Loucy (cell line): ENCODE measurements around the gene ANGEL1.

Experiments used
- H2AFZ ChIP-seq: fragments of 200-600 bp; sonication (generic); 2 replicates; pipeline ENCODE4 v1.6.0; 2016; ENCODE audit warnings: antibody characterized with exemption, mild to moderate bottlenecking, low read length, moderate library complexity
- H3F3A ChIP-seq: fragments of 200-600 bp; 2 replicates; pipeline ENCODE4 v1.6.0; 2016; ENCODE audit warnings: antibody characterized with exemption, low read depth, mild to moderate bottlenecking
- H3K27me3 ChIP-seq: fragments of 200-600 bp; sonication (generic); 2 replicates; pipeline ENCODE4 v1.6.1; 2014; ENCODE audit warnings: low read length, mild to moderate bottlenecking; ENCODE audit not compliant: insufficient read depth, poor library complexity, severe bottlenecking
- H3K36me3 ChIP-seq: fragments of 200-600 bp; sonication (generic); 2 replicates; pipeline ENCODE4 v1.6.1; 2016; ENCODE audit warnings: low read length; ENCODE audit not compliant: insufficient read depth
- H3K4me1 ChIP-seq: fragments of 200-600 bp; sonication (generic); 2 replicates; pipeline ENCODE4 v1.5.1; 2014; ENCODE audit warnings: low read length, mild to moderate bottlenecking; ENCODE audit not compliant: insufficient read depth, poor library complexity, severe bottlenecking
- H3K4me2 ChIP-seq: fragments of 200-600 bp; sonication (generic); 2 replicates; pipeline ENCODE4 v1.6.0; 2014; ENCODE audit warnings: antibody characterized with exemption, low read length, low read depth, mild to moderate bottlenecking; ENCODE audit not compliant: poor library complexity, severe bottlenecking
- H3K4me3 ChIP-seq: fragments of 200-600 bp; sonication (generic); 2 replicates; pipeline ENCODE4 v1.5.1; 2014; ENCODE audit warnings: low read length, mild to moderate bottlenecking, mixed read lengths; ENCODE audit not compliant: poor library complexity, severe bottlenecking
- H3K79me2 ChIP-seq: fragments of 200-600 bp; sonication (generic); 2 replicates; pipeline ENCODE4 v1.6.1; 2014; ENCODE audit warnings: low read length; ENCODE audit not compliant: insufficient read depth
- H3K9ac ChIP-seq: fragments of 200-600 bp; sonication (generic); 2 replicates; pipeline ENCODE4 v1.6.0; 2014; ENCODE audit warnings: mild to moderate bottlenecking, low read depth, low read length, moderate library complexity; ENCODE audit not compliant: poor library complexity, severe bottlenecking
- H3K9me2 ChIP-seq: fragments of 200-600 bp; sonication (generic); replicated peaks from 2 replicates; pipeline ENCODE4 v1.6.1; 2016; ENCODE audit warnings: low read depth, low read length, mixed read lengths
- H3K9me3 ChIP-seq: fragments of 200-600 bp; sonication (generic); 2 replicates; pipeline ENCODE4 v1.6.1; 2014; ENCODE audit warnings: mild to moderate bottlenecking, antibody characterized with exemption, low read length, low read depth; ENCODE audit not compliant: insufficient read depth
- H4K20me1 ChIP-seq: fragments of 200-600 bp; sonication (generic); 2 replicates; pipeline ENCODE4 v1.6.0; 2014; ENCODE audit warnings: antibody characterized with exemption, low read length, mild to moderate bottlenecking; ENCODE audit not compliant: insufficient read depth, poor library complexity, severe bottlenecking
- CTCF ChIP-seq: fragments of 200-600 bp; sonication (generic); conservative IDR thresholded peaks from 2 replicates; pipeline ENCODE4 v1.5.1; 2014; ENCODE audit warnings: mild to moderate bottlenecking, antibody characterized with exemption, low read length
- EZH2phosphoT487 ChIP-seq: fragments of 200-600 bp; IDR thresholded peaks from 2 replicates; pipeline ENCODE4 v1.6.1; 2018; ENCODE audit warnings: antibody characterized with exemption, mild to moderate bottlenecking, moderate library complexity, borderline replicate concordance

The ANGEL1 gene

DNA sequence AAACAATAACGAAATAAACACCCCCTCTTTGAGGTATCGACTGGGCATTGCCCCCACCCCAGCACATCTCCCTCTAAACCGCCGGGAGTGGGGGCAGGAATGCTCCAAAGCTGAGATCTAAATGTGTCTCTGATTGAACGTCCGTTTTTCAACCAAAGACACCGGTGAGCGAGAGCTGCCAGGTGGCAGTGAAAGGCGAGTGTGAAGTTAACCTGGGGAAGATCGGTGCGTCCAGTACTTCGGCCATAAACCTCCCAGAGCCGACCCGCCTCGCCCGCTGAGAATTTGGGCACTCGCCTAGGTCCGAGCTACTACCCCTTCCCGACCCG, 625 bp downstream of the ANGEL1 start:
- H2AFZ ChIP-seq = peak overlapping the region; percentile 74
- peak overlapping the region; percentile 75 for H3K4me3 ChIP-seq
- no peaks in the 10 kb centered on the region for H3K27me3 ChIP-seq
- H3K9me2 ChIP-seq = no peaks in the 10 kb centered on the region
- H3K79me2 ChIP-seq = peaks cover 6% of the 10 kb centered on the region; the same call in 1 of the 2 replicates
- H3K4me2 ChIP-seq = peak overlapping the region; percentile 84
- H3K9ac ChIP-seq = peak overlapping the region; percentile 75
- peaks cover 15% of the 10 kb centered on the region for H3K4me1 ChIP-seq
- TF ChIP-seq CTCF = no peak
- no peak for TF ChIP-seq EZH2phosphoT487
- H3K36me3 ChIP-seq = 0 out of 2 replicates have a peak, but pooled peaks cover under 1% of the 10 kb centered on the region
- H3F3A ChIP-seq = no peaks in the 10 kb centered on the region
- no peaks in the 10 kb centered on the region for H4K20me1 ChIP-seq
- H3K9me3 ChIP-seq = no peaks in the 10 kb centered on the region

GRCh38 chr14:76811561-76811960, 1.1 kb downstream of the ANGEL1 start:
- Histone ChIP-seq H3K4me1 (peaks cover 15% of the 10 kb centered on the region), H3K27me3 (no peaks in the 10 kb centered on the region), H3K9me2 (no peaks in the 10 kb centered on the region), H3F3A (no peaks in the 10 kb centered on the region), H3K9ac (peak overlapping the region; percentile 75), H3K36me3 (0 out of 2 replicates have a peak, but pooled peaks cover 4% of the 10 kb centered on the region), H4K20me1 (no peaks in the 10 kb centered on the region), H3K9me3 (no peaks in the 10 kb centered on the region), H2AFZ (no peak overlapping the region), H3K4me2 (peak overlapping the region; percentile 84), H3K4me3 (peak overlapping the region; percentile 75), H3K79me2 (peaks cover 6% of the 10 kb centered on the region; the same call in 1 of the 2 replicates)
- TF ChIP-seq EZH2phosphoT487 = no peak
- no peak for TF ChIP-seq CTCF

DNA sequence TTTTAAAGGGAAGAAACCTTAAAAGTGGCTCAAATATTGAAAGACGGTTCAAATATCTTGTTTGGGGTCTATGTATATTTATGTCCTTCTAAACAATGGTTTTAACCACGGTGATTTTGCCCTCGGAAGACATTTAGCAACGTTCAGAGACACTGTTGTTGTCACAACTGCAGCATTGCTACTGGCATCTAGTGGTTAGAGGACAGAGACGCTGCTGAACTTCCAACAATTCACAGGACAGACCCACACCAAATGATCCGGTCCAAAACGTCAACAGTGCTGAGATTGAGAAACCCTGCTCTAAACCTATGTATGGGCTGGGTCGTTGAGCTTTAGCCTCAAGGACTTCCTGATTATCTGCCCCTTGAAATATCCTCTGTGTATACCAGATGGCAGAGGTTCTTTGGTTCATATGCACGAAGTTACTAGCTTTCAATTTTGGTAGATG, 1.7 kb downstream of the ANGEL1 start:
- peak overlapping the region; percentile 75 for H3K4me3 ChIP-seq
- peak overlapping the region; percentile 75 for H3K9ac ChIP-seq
- 0 out of 2 replicates have a peak, but pooled peaks cover 4% of the 10 kb centered on the region for H3K36me3 ChIP-seq
- H3K9me2 ChIP-seq = no peaks in the 10 kb centered on the region
- TF ChIP-seq CTCF (peak; percentile 64), EZH2phosphoT487 (no peak)
- H3F3A ChIP-seq = no peaks in the 10 kb centered on the region
- peak overlapping the region; percentile 45; the same call in 1 of the 2 replicates for H2AFZ ChIP-seq
- peak overlapping the region; percentile 84 for H3K4me2 ChIP-seq
- H3K79me2 ChIP-seq = peaks cover 6% of the 10 kb centered on the region; the same call in 1 of the 2 replicates
- no peaks in the 10 kb centered on the region for H4K20me1 ChIP-seq
- H3K9me3 ChIP-seq = no peaks in the 10 kb centered on the region
- H3K4me1 ChIP-seq = peaks cover 15% of the 10 kb centered on the region
- no peaks in the 10 kb centered on the region for H3K27me3 ChIP-seq
